ENCODE results near the gene ADA. TPM values are rescaled to one million over a fixed set of nuclear protein-coding genes. Genes with fewer than 3 reads are reported as not detected.
A peak's percentile ranks its signal among the peaks of the same experiment; 100 is the strongest.

ADA gene
- total RNA-seq, 1 donor from 2014 or later = 72.3 TPM

GRCh38 chr20:44649976-44650375 lies 1.5 kb downstream of the ADA start:
- Mint-ChIP-seq H3K36me3 (ENCODE audit: low read depth) (peaks cover 9% of the 10 kb centered on the region), H3K4me3 (peak overlapping the region; percentile 87), H3K9me3 (peaks cover 3% of the 10 kb centered on the region), H3K4me1 (peaks cover 70% of the 10 kb centered on the region), H3K27me3 (no peaks in the 10 kb centered on the region), H3K27ac (no peak overlapping the region)
- DNase-seq = no peak
- POLR2A ChIA-PET = interaction anchor here (1.2 to 4.0 kb wide), 3 partner anchors 40 to 67 kb away, joined by 6 to 38 read pairs (median 6); partner anchors contain the start of gene PKIG
- ATAC-seq (ENCODE audit: low read depth) = no peak
- intact Hi-C loops (cut with micrococcal nuclease) = loop anchor here (5.0 to 10.0 kb wide), 2 partner anchors 435 to 968 kb away; partner anchors contain the start of gene OSER1
- no peak for TF ChIP-seq CTCF (IDR thresholded peaks at IDR 0.05)
- CTCF ChIA-PET = interaction anchor here (0.9 to 1.4 kb wide), 2 partner anchors 35 to 74 kb away, joined by 4 to 5 read pairs; no protein-coding TSS in a partner anchor

- ATAC-seq (ENCODE audit: low read depth) = no peak
- Mint-ChIP-seq H3K4me1 (peaks cover 78% of the 10 kb centered on the region), H3K36me3 (ENCODE audit: low read depth) (peaks cover 9% of the 10 kb centered on the region), H3K9me3 (peaks cover 3% of the 10 kb centered on the region), H3K4me3 (peak overlapping the region; percentile 29), H3K27me3 (no peaks in the 10 kb centered on the region), H3K27ac (no peak overlapping the region)
- ChIA-PET POLR2A (interaction anchor here (0.6 to 4.0 kb wide), 3 partner anchors 63 to 1756 kb away, joined by 3 to 38 read pairs (median 5); no protein-coding TSS in a partner anchor), CTCF (interaction anchor here (1.4 kb wide), 1 partner anchor 73 kb away, joined by 4 read pairs; no protein-coding TSS in a partner anchor)
- TF ChIP-seq CTCF (IDR thresholded peaks at IDR 0.05) = no peak
- intact Hi-C loops (cut with micrococcal nuclease) = loop anchor here (5.0 to 10.0 kb wide), 2 partner anchors 434 to 967 kb away; partner anchors contain the start of gene OSER1
- DNase-seq = no peak
Observed at GRCh38 chr20:44649126-44649525, 2.4 kb downstream of the ADA start.

- DNase-seq (no peak), ATAC-seq (ENCODE audit: low read depth) (no peak)
- Mint-ChIP-seq H3K27ac (no peak overlapping the region), H3K4me1 (peaks cover 81% of the 10 kb centered on the region), H3K4me3 (no peak overlapping the region), H3K9me3 (peaks cover under 1% of the 10 kb centered on the region), H3K36me3 (ENCODE audit: low read depth) (peaks cover 9% of the 10 kb centered on the region), H3K27me3 (no peaks in the 10 kb centered on the region)
- intact Hi-C loops (cut with micrococcal nuclease) = loop anchor here (5.0 to 10.0 kb wide), 2 partner anchors 434 to 966 kb away; partner anchors contain the start of gene OSER1
- no peak for TF ChIP-seq CTCF (IDR thresholded peaks at IDR 0.05)
- ChIA-PET CTCF (no interaction called here), POLR2A (interaction anchor here (0.6 to 4.0 kb wide), 3 partner anchors 40 to 1757 kb away, joined by 3 to 38 read pairs (median 4); no protein-coding TSS in a partner anchor)
Observed at GRCh38 chr20:44648579-44648978, 2.9 kb downstream of the ADA start.

- intact Hi-C loops (cut with micrococcal nuclease) = loop anchor here (5.0 to 10.0 kb wide), 2 partner anchors 433 to 966 kb away; partner anchors contain the start of gene OSER1
- no peak for DNase-seq
- H3K27me3 Mint-ChIP-seq = no peaks in the 10 kb centered on the region
- TF ChIP-seq CTCF (IDR thresholded peaks at IDR 0.05) = no peak
- ChIA-PET POLR2A (interaction anchor here (0.6 to 3.7 kb wide), 4 partner anchors 16 to 65 kb away, joined by 3 to 32 read pairs (median 5); partner anchors contain the start of gene PKIG), CTCF (no interaction called here)
- peaks cover 81% of the 10 kb centered on the region for H3K4me1 Mint-ChIP-seq
- peaks cover 9% of the 10 kb centered on the region for H3K36me3 Mint-ChIP-seq (ENCODE audit: low read depth)
- no peak overlapping the region for H3K27ac Mint-ChIP-seq
- ATAC-seq (ENCODE audit: low read depth) = no peak
- no peaks in the 10 kb centered on the region for H3K9me3 Mint-ChIP-seq
- H3K4me3 Mint-ChIP-seq = peak overlapping the region; percentile 15
Observed at GRCh38 chr20:44648068-44648467, 3.4 kb downstream of the ADA start.

GRCh38 chr20:44646641-44647274 lies 4.7 kb downstream of the ADA start:
- no peaks in the 10 kb centered on the region for H3K9me3 Mint-ChIP-seq
- ChIA-PET POLR2A (interaction anchor here (0.6 to 3.7 kb wide), 15 partner anchors 17 to 313 kb away, joined by 3 to 32 read pairs (median 5); partner anchors contain the start of genes PKIG and TTPAL), CTCF (interaction anchor here (1.1 to 1.8 kb wide), 3 partner anchors 36 to 71 kb away, joined by 3 to 7 read pairs (median 3); no protein-coding TSS in a partner anchor)
- H3K36me3 Mint-ChIP-seq (ENCODE audit: low read depth) = peaks cover 4% of the 10 kb centered on the region
- H3K27me3 Mint-ChIP-seq = no peaks in the 10 kb centered on the region
- peak; percentile 31 for DNase-seq
- H3K27ac Mint-ChIP-seq = peak overlapping the region; percentile 88
- intact Hi-C loops (cut with micrococcal nuclease) = loop anchor here (2.0 to 10.0 kb wide), 8 partner anchors 24 to 964 kb away; partner anchors contain the start of genes OSER1, SERINC3 and STK4
- peak; percentile 66 for ATAC-seq (ENCODE audit: low read depth)
- TF ChIP-seq CTCF (IDR thresholded peaks at IDR 0.05) = no peak
- peaks cover 87% of the 10 kb centered on the region for H3K4me1 Mint-ChIP-seq
- peak overlapping the region; percentile 80 for H3K4me3 Mint-ChIP-seq
